Bronchial epithelial cell (primary cell): ENCODE measurements around the gene FLNB. TPM values are rescaled to one million over a fixed set of nuclear protein-coding genes. Genes with fewer than 3 reads are reported as not detected.
A peak's percentile ranks its signal among the peaks of the same experiment; 100 is the strongest.

Experiments
- DNase-seq: peaks from one replicate; pipeline ENCODE4 v3.0.0-alpha.2; 2010; ENCODE audit warnings: low read depth
- FAIRE-seq: peaks from 2 replicates; lab custom pipeline; 2011; peaks lifted over from hg19 to GRCh38; lab: Jason Lieb, UNC
- H3K27me3 ChIP-seq: 2 replicates; pipeline ENCODE4 v1.5.1; 2011; ENCODE audit warnings: low read length; ENCODE audit not compliant: control insufficient read depth, insufficient read depth
- H3K36me3 ChIP-seq: 2 replicates; pipeline ENCODE4 v1.5.1; 2011; ENCODE audit warnings: low read length; ENCODE audit not compliant: control insufficient read depth, insufficient read depth
- H3K4me3 ChIP-seq: 2 replicates; pipeline ENCODE4 v1.5.1; 2011; ENCODE audit warnings: mild to moderate bottlenecking, low read depth, low read length, control low read depth
- total RNA-seq: library from RNA; depleted of rRNA; stranded (reverse); fragments of >200 nt; gene quantifications from 2 replicates; pipeline ENCODE4 v1.2.1, GENCODE V29; 2014
- TF ChIP-seq, protein P1 (sequence below): IDR thresholded peaks from 2 replicates; pipeline ENCODE4 v1.5.1; 2011; ENCODE audit warnings: mild to moderate bottlenecking, moderate library complexity, low read length, control low read depth, inconsistent platforms; ENCODE audit not compliant: insufficient read depth, severe bottlenecking

The FLNB gene
- total RNA-seq, 1 donor from 2014 or later, result 822 TPM

DNA sequence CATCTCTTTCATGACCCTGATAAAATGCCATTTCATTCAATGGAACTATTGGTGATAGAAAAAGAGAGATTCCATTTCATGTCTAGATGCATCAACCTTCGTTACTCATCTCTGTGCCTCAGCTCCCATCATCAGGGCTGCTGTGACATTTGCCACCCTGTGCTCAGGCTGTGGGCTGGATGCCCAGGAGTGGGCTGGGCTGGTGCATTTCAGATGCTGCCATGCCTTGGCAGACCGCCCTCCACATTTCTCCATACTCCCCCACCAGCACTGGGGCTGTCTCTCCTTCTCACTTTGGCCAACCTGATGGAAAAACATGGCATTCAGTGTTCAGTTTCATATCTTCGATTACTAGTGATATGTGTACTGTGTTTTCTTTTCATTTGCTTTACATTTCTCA lies 143.4 kb downstream of the FLNB start:
- TF ChIP-seq, protein P1, sequence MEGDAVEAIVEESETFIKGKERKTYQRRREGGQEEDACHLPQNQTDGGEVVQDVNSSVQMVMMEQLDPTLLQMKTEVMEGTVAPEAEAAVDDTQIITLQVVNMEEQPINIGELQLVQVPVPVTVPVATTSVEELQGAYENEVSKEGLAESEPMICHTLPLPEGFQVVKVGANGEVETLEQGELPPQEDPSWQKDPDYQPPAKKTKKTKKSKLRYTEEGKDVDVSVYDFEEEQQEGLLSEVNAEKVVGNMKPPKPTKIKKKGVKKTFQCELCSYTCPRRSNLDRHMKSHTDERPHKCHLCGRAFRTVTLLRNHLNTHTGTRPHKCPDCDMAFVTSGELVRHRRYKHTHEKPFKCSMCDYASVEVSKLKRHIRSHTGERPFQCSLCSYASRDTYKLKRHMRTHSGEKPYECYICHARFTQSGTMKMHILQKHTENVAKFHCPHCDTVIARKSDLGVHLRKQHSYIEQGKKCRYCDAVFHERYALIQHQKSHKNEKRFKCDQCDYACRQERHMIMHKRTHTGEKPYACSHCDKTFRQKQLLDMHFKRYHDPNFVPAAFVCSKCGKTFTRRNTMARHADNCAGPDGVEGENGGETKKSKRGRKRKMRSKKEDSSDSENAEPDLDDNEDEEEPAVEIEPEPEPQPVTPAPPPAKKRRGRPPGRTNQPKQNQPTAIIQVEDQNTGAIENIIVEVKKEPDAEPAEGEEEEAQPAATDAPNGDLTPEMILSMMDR, result no peak
- H3K36me3 ChIP-seq, result peaks cover 68% of the 10 kb centered on the region
- H3K27me3 ChIP-seq, result no peaks in the 10 kb centered on the region
- no peak for DNase-seq
- FAIRE-seq, result no peak
- H3K4me3 ChIP-seq, result no peak overlapping the region

DNA sequence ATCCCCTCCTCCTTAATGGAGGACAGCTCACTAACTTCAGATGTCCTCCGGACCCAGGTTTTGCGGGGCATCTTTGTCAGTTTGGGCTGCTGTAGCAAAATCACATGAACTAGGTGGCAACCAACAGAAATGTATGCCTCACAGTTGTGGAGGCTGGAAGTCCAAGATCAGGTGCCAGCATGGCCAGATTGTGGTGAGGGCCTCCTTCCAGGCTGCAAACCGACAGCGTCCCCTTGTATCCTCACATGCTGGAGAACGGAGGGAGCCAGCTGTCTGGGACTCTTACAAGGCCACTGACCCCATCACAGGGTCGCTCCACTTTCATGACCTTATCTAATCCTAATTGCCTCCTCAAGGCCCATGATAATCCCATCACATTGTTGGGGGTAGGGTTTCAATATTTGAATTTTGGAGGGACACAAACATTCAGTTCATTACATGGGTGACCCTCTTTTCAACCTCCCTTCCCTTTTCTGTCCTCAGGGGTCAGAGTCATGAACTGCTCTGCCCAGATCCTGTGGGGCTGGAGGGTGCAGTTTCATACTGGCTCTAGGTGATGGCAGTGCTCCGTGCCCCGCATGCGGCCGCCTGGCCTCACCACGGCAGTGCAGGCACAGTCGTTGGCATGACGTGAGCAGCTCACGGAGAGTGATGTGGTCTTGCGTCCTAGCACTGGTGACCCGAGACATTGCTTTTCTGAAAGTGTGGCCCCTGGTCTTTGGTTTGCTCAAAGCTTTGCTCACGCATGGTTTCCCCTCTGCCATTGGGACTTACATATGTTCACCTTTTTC lies 144.2 kb downstream of the FLNB start:
- H3K36me3 ChIP-seq, result peaks cover 62% of the 10 kb centered on the region
- DNase-seq (no peak), FAIRE-seq (no peak)
- H3K4me3 ChIP-seq, result no peak overlapping the region
- TF ChIP-seq, protein P1, result no peak
- no peaks in the 10 kb centered on the region for H3K27me3 ChIP-seq

DNA sequence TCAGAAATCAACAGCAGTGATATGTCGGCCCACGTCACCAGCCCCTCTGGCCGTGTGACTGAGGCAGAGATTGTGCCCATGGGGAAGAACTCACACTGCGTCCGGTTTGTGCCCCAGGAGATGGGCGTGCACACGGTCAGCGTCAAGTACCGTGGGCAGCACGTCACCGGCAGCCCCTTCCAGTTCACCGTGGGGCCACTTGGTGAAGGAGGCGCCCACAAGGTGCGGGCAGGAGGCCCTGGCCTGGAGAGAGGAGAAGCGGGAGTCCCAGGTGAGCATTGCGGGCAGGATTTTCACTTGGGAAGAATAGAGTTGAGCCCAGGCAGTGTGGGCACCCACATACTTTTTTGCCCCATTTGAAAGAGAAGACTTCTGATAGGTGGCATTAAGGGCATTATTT lies 145.1 kb downstream of the FLNB start:
- Histone ChIP-seq H3K4me3 (no peak overlapping the region), H3K36me3 (peaks cover 63% of the 10 kb centered on the region), H3K27me3 (no peaks in the 10 kb centered on the region)
- DNase-seq, result no peak
- no peak for FAIRE-seq
- TF ChIP-seq, protein P1, result no peak

DNA sequence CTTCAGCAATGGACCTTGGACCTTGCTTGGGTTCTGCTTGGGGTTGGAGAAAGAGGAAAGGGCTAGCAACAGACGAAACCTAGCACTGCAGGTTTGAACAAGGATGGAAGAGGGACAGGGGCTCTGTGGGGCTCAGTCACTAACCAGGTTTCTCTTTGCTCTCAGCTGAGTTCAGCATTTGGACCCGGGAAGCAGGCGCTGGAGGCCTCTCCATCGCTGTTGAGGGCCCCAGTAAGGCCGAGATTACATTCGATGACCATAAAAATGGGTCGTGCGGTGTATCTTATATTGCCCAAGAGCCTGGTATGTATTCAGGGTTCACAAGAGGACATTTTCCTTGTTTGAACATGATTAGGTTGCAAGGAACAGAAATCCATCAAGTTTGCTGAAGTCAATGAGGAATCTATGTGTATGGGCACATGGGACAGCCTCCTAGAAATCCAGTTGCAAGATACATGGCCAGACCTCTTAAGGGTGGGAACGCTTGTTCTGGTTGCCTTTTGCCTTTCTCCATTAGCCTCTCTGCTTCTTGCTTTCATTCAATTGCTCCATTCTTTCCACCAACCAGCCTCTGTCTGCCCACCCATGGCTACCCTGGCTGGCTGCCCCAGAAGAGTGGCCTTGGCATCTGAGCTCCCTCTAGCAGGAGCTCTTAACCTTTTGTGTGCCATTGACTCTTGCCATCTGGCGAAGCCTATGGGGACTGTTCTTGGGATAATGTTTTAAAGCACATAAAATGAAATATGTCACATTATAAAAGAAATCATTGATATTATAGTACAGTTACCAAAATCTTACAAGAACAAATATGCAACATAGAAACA lies 146.6 kb downstream of the FLNB start:
- H3K36me3 ChIP-seq, result peaks cover 50% of the 10 kb centered on the region

DNA sequence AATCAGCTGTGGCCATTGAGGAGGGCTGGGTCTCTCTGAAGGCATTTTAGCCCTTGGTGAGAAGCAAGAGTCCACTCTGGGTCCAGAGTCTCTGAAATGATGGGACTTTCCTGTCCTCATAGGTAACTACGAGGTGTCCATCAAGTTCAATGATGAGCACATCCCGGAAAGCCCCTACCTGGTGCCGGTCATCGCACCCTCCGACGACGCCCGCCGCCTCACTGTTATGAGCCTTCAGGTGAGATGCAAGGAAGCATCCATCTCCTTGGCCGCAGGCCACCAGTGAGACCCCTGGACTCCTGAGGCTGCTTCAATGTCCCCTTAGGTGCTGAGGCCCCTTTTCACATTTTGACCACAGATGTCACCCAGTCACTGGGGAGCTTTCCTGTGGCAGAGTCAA lies 147.6 kb downstream of the FLNB start:
- peaks cover 45% of the 10 kb centered on the region for H3K36me3 ChIP-seq
- FAIRE-seq (peak; percentile 58), DNase-seq (no peak)
- TF ChIP-seq, protein P1, result no peak
- H3K4me3 ChIP-seq, result no peak overlapping the region
- H3K27me3 ChIP-seq, result no peaks in the 10 kb centered on the region

More for the DNA sequence above, 146.6 kb downstream of the FLNB start:
- no peak for FAIRE-seq
- Histone ChIP-seq H3K4me3 (no peak overlapping the region), H3K27me3 (no peaks in the 10 kb centered on the region)
- DNase-seq, result no peak
- TF ChIP-seq, protein P1, result no peak
